T-helper 1 cell treated with Interleukin-12 subunit alpha and Interleukin-12 subunit beta and Interleukin-4 antibody, amounts not matched to agents 30 μg/mL and 1 μg/mL, for 36 hours (primary cell): ENCODE measurements around the gene CA6.
"Not testable (repeated sequence)": the region's sequence is repeated elsewhere in the genome, so short reads cannot be mapped to it uniquely, and the experiment has no call there.

Experiments used
- H3K27ac Mint-ChIP-seq: one replicate; pipeline ENCODE4 v1.8.0; 2021; ENCODE audit warnings: mild to moderate bottlenecking, mixed read lengths
- H3K27me3 Mint-ChIP-seq: one replicate; pipeline ENCODE4 v1.8.0; 2021; ENCODE audit warnings: low read depth, mixed read lengths
- H3K36me3 Mint-ChIP-seq: one replicate; pipeline ENCODE4 v1.8.0; 2021; ENCODE audit warnings: low read depth, mixed read lengths
- H3K4me1 Mint-ChIP-seq: one replicate; pipeline ENCODE4 v1.8.0; 2021; ENCODE audit warnings: low read depth, mixed read lengths
- H3K4me3 Mint-ChIP-seq: one replicate; pipeline ENCODE4 v1.8.0; 2021; ENCODE audit warnings: mild to moderate bottlenecking, moderate library complexity, mixed read lengths
- H3K9me3 Mint-ChIP-seq: one replicate; pipeline ENCODE4 v1.8.0; 2021; ENCODE audit warnings: mixed read lengths

CA6 gene

GRCh38 chr1:8943498-8944405 is 1.9 kb upstream of the CA6 start:
- Mint-ChIP-seq H3K4me3 (no peak overlapping the region), H3K27me3 (no peaks in the 10 kb centered on the region), H3K9me3 (no peaks in the 10 kb centered on the region), H3K4me1 (peaks cover 83% of the 10 kb centered on the region), H3K36me3 (peaks cover 32% of the 10 kb centered on the region), H3K27ac (peak overlapping the region; percentile 97)

- Mint-ChIP-seq H3K27me3 (no peaks in the 10 kb centered on the region), H3K4me1 (peaks cover 69% of the 10 kb centered on the region), H3K36me3 (peaks cover 30% of the 10 kb centered on the region), H3K9me3 (no peaks in the 10 kb centered on the region), H3K27ac (peak overlapping the region; percentile 97), H3K4me3 (peak overlapping the region; percentile 44)
Measured at GRCh38 chr1:8947127-8947691, 1.5 kb downstream of the CA6 start.

- Mint-ChIP-seq H3K27ac (peak overlapping the region; percentile 59), H3K27me3 (no peaks in the 10 kb centered on the region), H3K9me3 (no peaks in the 10 kb centered on the region)
Measured at GRCh38 chr1:8950309-8950708, 4.6 kb downstream of the CA6 start.

GRCh38 chr1:8951231-8951630 is 5.6 kb downstream of the CA6 start:
- Mint-ChIP-seq H3K4me1 (peaks cover 42% of the 10 kb centered on the region), H3K4me3 (no peak overlapping the region), H3K36me3 (peaks cover 49% of the 10 kb centered on the region), H3K27ac (no peak overlapping the region), H3K9me3 (no peaks in the 10 kb centered on the region), H3K27me3 (no peaks in the 10 kb centered on the region)

More at GRCh38 chr1:8950309-8950708, 4.6 kb downstream of the CA6 start:
- H3K4me3 Mint-ChIP-seq, result no peak overlapping the region
- peaks cover 42% of the 10 kb centered on the region for H3K36me3 Mint-ChIP-seq
- H3K4me1 Mint-ChIP-seq, result peaks cover 49% of the 10 kb centered on the region

- peaks cover 53% of the 10 kb centered on the region for H3K36me3 Mint-ChIP-seq
- H3K9me3 Mint-ChIP-seq, result peaks cover 8% of the 10 kb centered on the region
- H3K4me1 Mint-ChIP-seq, result peaks cover 35% of the 10 kb centered on the region
- H3K27ac Mint-ChIP-seq, result peak overlapping the region; percentile 41
- no peaks in the 10 kb centered on the region for H3K27me3 Mint-ChIP-seq
- H3K4me3 Mint-ChIP-seq, result no peak overlapping the region
Measured at GRCh38 chr1:8955406-8955805, 9.7 kb downstream of the CA6 start.

- Mint-ChIP-seq H3K36me3 (peaks cover 60% of the 10 kb centered on the region), H3K9me3 (peaks cover 11% of the 10 kb centered on the region), H3K4me1 (peaks cover 39% of the 10 kb centered on the region), H3K27ac (peak overlapping the region; percentile 49), H3K4me3 (no peak overlapping the region), H3K27me3 (no peaks in the 10 kb centered on the region)
Measured at GRCh38 chr1:8956461-8957349, 11.0 kb downstream of the CA6 start.

GRCh38 chr1:8962812-8963530 is 17.3 kb downstream of the CA6 start:
- Mint-ChIP-seq H3K27me3 (no peaks in the 10 kb centered on the region), H3K27ac (peak overlapping the region; percentile 73), H3K36me3 (peaks cover 73% of the 10 kb centered on the region), H3K4me3 (peak overlapping the region; percentile 57), H3K9me3 (peaks cover 11% of the 10 kb centered on the region), H3K4me1 (peaks cover 68% of the 10 kb centered on the region)

- Mint-ChIP-seq H3K27ac (peak overlapping the region; percentile 86), H3K4me3 (peak overlapping the region; percentile 72), H3K36me3 (peaks cover 72% of the 10 kb centered on the region), H3K27me3 (no peaks in the 10 kb centered on the region), H3K4me1 (peaks cover 66% of the 10 kb centered on the region), H3K9me3 (peaks cover 8% of the 10 kb centered on the region)
Measured at GRCh38 chr1:8963963-8964362, 18.3 kb downstream of the CA6 start.

GRCh38 chr1:8965121-8965820 is 19.6 kb downstream of the CA6 start:
- Mint-ChIP-seq H3K4me3 (peak overlapping the region; percentile 72), H3K27ac (peak overlapping the region; percentile 86)

GRCh38 chr1:8966606-8967005 is 20.9 kb downstream of the CA6 start:
- H3K9me3 Mint-ChIP-seq, result no peaks in the 10 kb centered on the region
- peak overlapping the region; percentile 58 for H3K27ac Mint-ChIP-seq
- H3K4me3 Mint-ChIP-seq, result peak overlapping the region; percentile 59
- H3K36me3 Mint-ChIP-seq, result peaks cover 67% of the 10 kb centered on the region
- H3K27me3 Mint-ChIP-seq, result no peaks in the 10 kb centered on the region
- H3K4me1 Mint-ChIP-seq, result peaks cover 62% of the 10 kb centered on the region

More at GRCh38 chr1:8965121-8965820, 19.6 kb downstream of the CA6 start:
- peaks cover 76% of the 10 kb centered on the region for H3K36me3 Mint-ChIP-seq
- peaks cover 4% of the 10 kb centered on the region for H3K9me3 Mint-ChIP-seq
- H3K4me1 Mint-ChIP-seq, result peaks cover 67% of the 10 kb centered on the region
- no peaks in the 10 kb centered on the region for H3K27me3 Mint-ChIP-seq

- Mint-ChIP-seq H3K4me3 (peak overlapping the region; percentile 97), H3K36me3 (peaks cover 54% of the 10 kb centered on the region), H3K4me1 (peaks cover 56% of the 10 kb centered on the region), H3K27ac (peak overlapping the region; percentile 99)
- not testable (repeated sequence) for H3K27me3 Mint-ChIP-seq, H3K9me3 Mint-ChIP-seq
Measured at GRCh38 chr1:8968902-8969301, 23.2 kb downstream of the CA6 start.

- Mint-ChIP-seq H3K4me3 (peak overlapping the region; percentile 97), H3K4me1 (peaks cover 49% of the 10 kb centered on the region), H3K36me3 (peaks cover 44% of the 10 kb centered on the region), H3K27ac (peak overlapping the region; percentile 99), H3K9me3 (no peaks in the 10 kb centered on the region), H3K27me3 (no peaks in the 10 kb centered on the region)
Measured at GRCh38 chr1:8969937-8970336, 24.3 kb downstream of the CA6 start.

- H3K9me3 Mint-ChIP-seq, result no peaks in the 10 kb centered on the region
- peaks cover 38% of the 10 kb centered on the region for H3K36me3 Mint-ChIP-seq
- peak overlapping the region; percentile 97 for H3K4me3 Mint-ChIP-seq
- H3K27ac Mint-ChIP-seq, result peak overlapping the region; percentile 99
- H3K4me1 Mint-ChIP-seq, result peaks cover 41% of the 10 kb centered on the region
- no peaks in the 10 kb centered on the region for H3K27me3 Mint-ChIP-seq
Measured at GRCh38 chr1:8970870-8971337, 25.2 kb downstream of the CA6 start.
